ENCODE results near the gene SIRPA. TPM values are rescaled to one million over a fixed set of nuclear protein-coding genes. Genes with fewer than 3 reads are reported as not detected.

Gene SIRPA
- total RNA-seq, 1 experiment from 2014 or later, result 12.8 TPM

DNA sequence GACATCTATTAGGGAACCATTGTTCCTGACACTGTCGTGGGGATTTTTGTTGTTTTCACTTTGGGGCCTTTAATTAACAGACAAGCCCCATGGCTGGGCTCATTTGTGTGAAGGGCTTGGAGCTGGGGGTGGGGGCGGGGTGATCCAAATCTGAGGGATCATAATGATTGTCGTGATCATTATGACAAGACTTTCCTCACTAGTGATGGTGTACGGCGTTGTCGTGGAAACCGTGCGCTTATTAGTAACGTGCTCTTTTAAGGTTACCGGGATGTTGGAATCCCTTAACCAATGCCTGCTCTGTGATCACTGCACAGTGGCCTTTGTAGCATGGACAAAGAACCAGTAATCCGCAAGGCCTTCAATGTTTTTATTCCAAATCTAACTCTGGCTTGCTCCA, 80.1 kb downstream of the SIRPA start:
- H3K4me3 ChIP-seq (ENCODE audit: low read length), result no peak overlapping the region
- no peaks in the 10 kb centered on the region for H3K9me3 ChIP-seq (ENCODE audit: low read length)
- no peak overlapping the region for H3K9ac ChIP-seq (ENCODE audit: low read length)
- ATAC-seq (no peak), DNase-seq (no peak)
- TF ChIP-seq EZH2 (IDR thresholded peaks at IDR 0.05; ENCODE audit: low read length, unreplicated experiment), result no peak
- no peak for TF ChIP-seq EZH2phosphoT487 (IDR thresholded peaks at IDR 0.05; ENCODE audit: borderline replicate concordance, low read length)
- TF ChIP-seq, protein P1, sequence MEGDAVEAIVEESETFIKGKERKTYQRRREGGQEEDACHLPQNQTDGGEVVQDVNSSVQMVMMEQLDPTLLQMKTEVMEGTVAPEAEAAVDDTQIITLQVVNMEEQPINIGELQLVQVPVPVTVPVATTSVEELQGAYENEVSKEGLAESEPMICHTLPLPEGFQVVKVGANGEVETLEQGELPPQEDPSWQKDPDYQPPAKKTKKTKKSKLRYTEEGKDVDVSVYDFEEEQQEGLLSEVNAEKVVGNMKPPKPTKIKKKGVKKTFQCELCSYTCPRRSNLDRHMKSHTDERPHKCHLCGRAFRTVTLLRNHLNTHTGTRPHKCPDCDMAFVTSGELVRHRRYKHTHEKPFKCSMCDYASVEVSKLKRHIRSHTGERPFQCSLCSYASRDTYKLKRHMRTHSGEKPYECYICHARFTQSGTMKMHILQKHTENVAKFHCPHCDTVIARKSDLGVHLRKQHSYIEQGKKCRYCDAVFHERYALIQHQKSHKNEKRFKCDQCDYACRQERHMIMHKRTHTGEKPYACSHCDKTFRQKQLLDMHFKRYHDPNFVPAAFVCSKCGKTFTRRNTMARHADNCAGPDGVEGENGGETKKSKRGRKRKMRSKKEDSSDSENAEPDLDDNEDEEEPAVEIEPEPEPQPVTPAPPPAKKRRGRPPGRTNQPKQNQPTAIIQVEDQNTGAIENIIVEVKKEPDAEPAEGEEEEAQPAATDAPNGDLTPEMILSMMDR (conservative IDR thresholded peaks at IDR 0.05; ENCODE audit: low read depth, low read length), result no peak
- H2AFZ ChIP-seq (ENCODE audit: low read length), result no peak overlapping the region
- H3K27ac ChIP-seq (ENCODE audit: low read length), result no peak overlapping the region
- no peaks in the 10 kb centered on the region for H3K4me1 ChIP-seq (ENCODE audit: insufficient read depth, low read length)
- H3K27me3 ChIP-seq (ENCODE audit: low read length), result peaks cover 77% of the 10 kb centered on the region
- intact Hi-C loops (cut with micrococcal nuclease), result no loop called here
- no TSS peak for BruUV-seq (replicated peaks)
- no peaks in the 10 kb centered on the region for H3K9me2 ChIP-seq (replicated peaks; ENCODE audit: low read length)
- H4K20me1 ChIP-seq (ENCODE audit: low read length), result no peaks in the 10 kb centered on the region
- H3K4me2 ChIP-seq (ENCODE audit: low read length), result no peak overlapping the region
- ChIA-PET POLR2A (ENCODE audit: unreplicated experiment) (no interaction called here), CTCF (no interaction called here)
- no peaks in the 10 kb centered on the region for H3K79me2 ChIP-seq (ENCODE audit: low read length)
- H3F3A ChIP-seq (ENCODE audit: low read length, unreplicated experiment), result no peaks in the 10 kb centered on the region
- H3K36me3 ChIP-seq (ENCODE audit: low read depth, low read length), result no peaks in the 10 kb centered on the region

GRCh38 chr20:1979106-1979778, 84.0 kb downstream of the SIRPA start:
- Histone ChIP-seq H3K4me2 (ENCODE audit: low read length) (no peak overlapping the region), H4K20me1 (ENCODE audit: low read length) (no peaks in the 10 kb centered on the region), H3F3A (ENCODE audit: low read length, unreplicated experiment) (no peaks in the 10 kb centered on the region), H3K9me3 (ENCODE audit: low read length) (no peaks in the 10 kb centered on the region), H3K27ac (ENCODE audit: low read length) (no peak overlapping the region), H3K4me1 (ENCODE audit: insufficient read depth, low read length) (no peaks in the 10 kb centered on the region), H3K27me3 (ENCODE audit: low read length) (peaks cover 73% of the 10 kb centered on the region), H3K79me2 (ENCODE audit: low read length) (no peaks in the 10 kb centered on the region), H3K36me3 (ENCODE audit: low read depth, low read length) (no peaks in the 10 kb centered on the region), H3K9me2 (replicated peaks; ENCODE audit: low read length) (no peaks in the 10 kb centered on the region), H2AFZ (ENCODE audit: low read length) (no peak overlapping the region), H3K4me3 (ENCODE audit: low read length) (no peak overlapping the region), H3K9ac (ENCODE audit: low read length) (no peak overlapping the region)
- intact Hi-C loops (cut with micrococcal nuclease), result no loop called here
- no TSS peak for BruUV-seq (replicated peaks)
- no peak for DNase-seq
- no peak for ATAC-seq
- CTCF ChIA-PET, result no interaction called here
- TF ChIP-seq EZH2phosphoT487 (IDR thresholded peaks at IDR 0.05; ENCODE audit: borderline replicate concordance, low read length), result no peak
- TF ChIP-seq, protein P1 (conservative IDR thresholded peaks at IDR 0.05; ENCODE audit: low read depth, low read length), result no peak
- no peak for TF ChIP-seq EZH2 (IDR thresholded peaks at IDR 0.05; ENCODE audit: low read length, unreplicated experiment)
- POLR2A ChIA-PET (ENCODE audit: unreplicated experiment), result no interaction called here

DNA sequence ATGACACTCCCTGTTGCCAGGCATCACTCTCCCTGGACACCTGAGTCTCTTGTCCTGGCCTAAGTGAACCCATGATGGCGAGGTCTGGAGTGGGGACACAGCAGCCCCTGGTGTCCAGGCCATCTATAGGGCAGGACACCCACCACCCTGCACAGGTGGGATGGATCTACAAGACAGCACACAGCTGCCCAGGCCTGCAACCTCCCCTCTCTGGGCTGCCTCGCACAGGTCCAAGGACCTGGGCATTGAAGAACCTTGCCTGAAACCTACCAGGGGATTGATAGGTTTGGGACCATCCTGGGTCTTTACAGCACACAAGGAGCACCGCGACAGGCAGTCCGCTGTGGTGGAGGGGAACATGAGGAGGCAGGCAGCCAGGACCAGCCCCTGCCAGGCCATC, 87.5 kb downstream of the SIRPA start:
- H4K20me1 ChIP-seq (ENCODE audit: low read length), result no peaks in the 10 kb centered on the region
- no TSS peak for BruUV-seq (replicated peaks)
- POLR2A ChIA-PET (ENCODE audit: unreplicated experiment), result no interaction called here
- H3K36me3 ChIP-seq (ENCODE audit: low read depth, low read length), result no peaks in the 10 kb centered on the region
- H3K27ac ChIP-seq (ENCODE audit: low read length), result no peak overlapping the region
- H3K27me3 ChIP-seq (ENCODE audit: low read length), result peaks cover 78% of the 10 kb centered on the region
- H3K9ac ChIP-seq (ENCODE audit: low read length), result no peak overlapping the region
- CTCF ChIA-PET, result no interaction called here
- no peaks in the 10 kb centered on the region for H3F3A ChIP-seq (ENCODE audit: low read length, unreplicated experiment)
- H3K4me3 ChIP-seq (ENCODE audit: low read length), result no peak overlapping the region
- H2AFZ ChIP-seq (ENCODE audit: low read length), result no peak overlapping the region
- intact Hi-C loops (cut with micrococcal nuclease), result no loop called here
- H3K79me2 ChIP-seq (ENCODE audit: low read length), result no peaks in the 10 kb centered on the region
- H3K9me2 ChIP-seq (replicated peaks; ENCODE audit: low read length), result no peaks in the 10 kb centered on the region
- ATAC-seq, result no peak
- no peak for DNase-seq
- H3K4me1 ChIP-seq (ENCODE audit: insufficient read depth, low read length), result no peaks in the 10 kb centered on the region
- TF ChIP-seq EZH2 (IDR thresholded peaks at IDR 0.05; ENCODE audit: low read length, unreplicated experiment) (no peak), EZH2phosphoT487 (IDR thresholded peaks at IDR 0.05; ENCODE audit: borderline replicate concordance, low read length) (no peak)
- TF ChIP-seq, protein P1 (conservative IDR thresholded peaks at IDR 0.05; ENCODE audit: low read depth, low read length), result no peak
- H3K4me2 ChIP-seq (ENCODE audit: low read length), result no peak overlapping the region
- no peaks in the 10 kb centered on the region for H3K9me3 ChIP-seq (ENCODE audit: low read length)

All from PC-3 (cell line).